PC-9 (cell line): ENCODE measurements around the gene KCNAB2. TPM values are rescaled to one million over a fixed set of nuclear protein-coding genes. Genes with fewer than 3 reads are reported as not detected.

Experiments
- BruUV-seq: library from RNA; stranded (reverse); fragments of 400-500 nt; replicated peaks from 2 replicates; lab custom pipeline; 2021; lab: Mats Ljungman, UMichigan
- CTCF ChIA-PET: fragments of 300-600 bp; sonication (Branson Sonifier 250); formaldehyde crosslinking; loops from one replicate; lab custom pipeline; 2022; ENCODE audit warnings: antibody characterized with exemption; lab: Charles Lee
- POLR2A ChIA-PET: fragments of 300-600 bp; sonication (Branson Sonifier 250); formaldehyde crosslinking; loops from one replicate; lab custom pipeline; 2022; ENCODE audit warnings: antibody characterized with exemption; ENCODE audit not compliant: unreplicated experiment; lab: Charles Lee
- DNase-seq, 2 experiments: peaks; one replicate each; pipeline versions ENCODE4 v3.0.0 to v3.0.0-alpha.2; 2015 to 2022; ENCODE audit warnings: mixed read lengths in 1 of 2
- H2AFZ ChIP-seq: fragments of 200-600 bp; sonication (generic); 2 replicates; pipeline ENCODE4 v1.8.1; 2017; ENCODE audit warnings: antibody characterized with exemption
- H3F3A ChIP-seq: fragments of 200-600 bp; sonication (generic); 2 replicates; pipeline ENCODE4 v1.8.1; 2017; ENCODE audit warnings: antibody characterized with exemption, mild to moderate bottlenecking, low read depth; ENCODE audit not compliant: insufficient read depth
- H3K27ac ChIP-seq: fragments of 200-600 bp; sonication (generic); 2 replicates; pipeline ENCODE4 v1.6.1; 2016; ENCODE audit warnings: mixed run types
- H3K27me3 ChIP-seq: fragments of 200-600 bp; sonication (generic); 2 replicates; pipeline ENCODE4 v1.6.1; 2016; ENCODE audit warnings: low read depth, mixed run types; ENCODE audit not compliant: insufficient read depth
- H3K36me3 ChIP-seq: fragments of 200-600 bp; sonication (generic); 2 replicates; pipeline ENCODE4 v1.6.1; 2016; ENCODE audit warnings: low read depth, mixed run types
- H3K4me1 ChIP-seq: fragments of 200-600 bp; sonication (generic); replicated peaks from 2 replicates; pipeline ENCODE4 v1.6.1; 2016; ENCODE audit warnings: mixed run types; ENCODE audit not compliant: insufficient read depth
- H3K4me2 ChIP-seq: fragments of 200-600 bp; sonication (generic); 2 replicates; pipeline ENCODE4 v1.6.1; 2017; ENCODE audit warnings: mixed run types
- H3K4me3 ChIP-seq: fragments of 200-600 bp; sonication (generic); 2 replicates; pipeline ENCODE4 v1.6.1; 2016; ENCODE audit warnings: mixed run types
- H3K79me2 ChIP-seq: fragments of 200-600 bp; sonication (generic); 2 replicates; pipeline ENCODE4 v1.6.1; 2017; ENCODE audit warnings: low read depth, mixed run types
- H3K9me2 ChIP-seq: fragments of 200-600 bp; sonication (generic); 2 replicates; pipeline ENCODE4 v1.8.1; 2017; ENCODE audit warnings: mild to moderate bottlenecking; ENCODE audit not compliant: insufficient read depth
- H3K9me3 ChIP-seq: fragments of 200-600 bp; sonication (generic); 2 replicates; pipeline ENCODE4 v1.8.1; 2016; ENCODE audit warnings: low read depth; ENCODE audit not compliant: insufficient read depth
- H4K20me1 ChIP-seq: fragments of 200-600 bp; sonication (generic); 2 replicates; pipeline ENCODE4 v1.8.1; 2017; ENCODE audit not compliant: insufficient read depth
- EZH2 ChIP-seq: fragments of 200-600 bp; sonication (generic); IDR thresholded peaks from 2 replicates; pipeline ENCODE4 v1.8.0; 2017; ENCODE audit warnings: antibody characterized with exemption, low read depth
- intact Hi-C: fragments of 100-400 bp; cut with micrococcal nuclease; formaldehyde crosslinking; loops from one replicate; pipeline ENCODE4 v1.10.0; 2022; ENCODE audit not compliant: unreplicated experiment
- total RNA-seq: library from RNA; stranded (reverse); gene quantifications from 2 replicates; pipeline ENCODE4 v1.2.3, GENCODE V29; 2021
- TF ChIP-seq, protein P1 (sequence below): fragments of 200-600 bp; sonication (generic); conservative IDR thresholded peaks from 2 replicates; pipeline ENCODE4 v1.6.1; 2017; ENCODE audit warnings: mixed run types, antibody characterized with exemption, mild to moderate bottlenecking, moderate library complexity

The KCNAB2 gene
- total RNA-seq, 1 experiment from 2014 or later, result 19.6 TPM

GRCh38 chr1:6097824-6098223, 52.1 kb downstream of the KCNAB2 start:
- no peak overlapping the region for H3K4me3 ChIP-seq
- ChIA-PET CTCF (no interaction called here), POLR2A (no interaction called here)
- DNase-seq, result no peak
- no peaks in the 10 kb centered on the region for H3K9me2 ChIP-seq
- H4K20me1 ChIP-seq, result no peaks in the 10 kb centered on the region
- no peaks in the 10 kb centered on the region for H3K4me1 ChIP-seq
- H3K9me3 ChIP-seq, result no peaks in the 10 kb centered on the region
- no peaks in the 10 kb centered on the region for H3K79me2 ChIP-seq
- no TSS peak for BruUV-seq
- no peak for TF ChIP-seq EZH2
- TF ChIP-seq, protein P1, sequence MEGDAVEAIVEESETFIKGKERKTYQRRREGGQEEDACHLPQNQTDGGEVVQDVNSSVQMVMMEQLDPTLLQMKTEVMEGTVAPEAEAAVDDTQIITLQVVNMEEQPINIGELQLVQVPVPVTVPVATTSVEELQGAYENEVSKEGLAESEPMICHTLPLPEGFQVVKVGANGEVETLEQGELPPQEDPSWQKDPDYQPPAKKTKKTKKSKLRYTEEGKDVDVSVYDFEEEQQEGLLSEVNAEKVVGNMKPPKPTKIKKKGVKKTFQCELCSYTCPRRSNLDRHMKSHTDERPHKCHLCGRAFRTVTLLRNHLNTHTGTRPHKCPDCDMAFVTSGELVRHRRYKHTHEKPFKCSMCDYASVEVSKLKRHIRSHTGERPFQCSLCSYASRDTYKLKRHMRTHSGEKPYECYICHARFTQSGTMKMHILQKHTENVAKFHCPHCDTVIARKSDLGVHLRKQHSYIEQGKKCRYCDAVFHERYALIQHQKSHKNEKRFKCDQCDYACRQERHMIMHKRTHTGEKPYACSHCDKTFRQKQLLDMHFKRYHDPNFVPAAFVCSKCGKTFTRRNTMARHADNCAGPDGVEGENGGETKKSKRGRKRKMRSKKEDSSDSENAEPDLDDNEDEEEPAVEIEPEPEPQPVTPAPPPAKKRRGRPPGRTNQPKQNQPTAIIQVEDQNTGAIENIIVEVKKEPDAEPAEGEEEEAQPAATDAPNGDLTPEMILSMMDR, result no peak
- H3K27me3 ChIP-seq, result peaks cover under 1% of the 10 kb centered on the region; the same call in 1 of the 2 replicates
- H2AFZ ChIP-seq, result no peak overlapping the region
- intact Hi-C loops, result loop anchor here (2.0 kb wide), 1 partner anchor 39 kb away; no protein-coding TSS in a partner anchor
- H3K36me3 ChIP-seq, result no peaks in the 10 kb centered on the region
- H3K27ac ChIP-seq, result no peak overlapping the region
- no peak overlapping the region for H3K4me2 ChIP-seq
- H3F3A ChIP-seq, result no peaks in the 10 kb centered on the region

DNA sequence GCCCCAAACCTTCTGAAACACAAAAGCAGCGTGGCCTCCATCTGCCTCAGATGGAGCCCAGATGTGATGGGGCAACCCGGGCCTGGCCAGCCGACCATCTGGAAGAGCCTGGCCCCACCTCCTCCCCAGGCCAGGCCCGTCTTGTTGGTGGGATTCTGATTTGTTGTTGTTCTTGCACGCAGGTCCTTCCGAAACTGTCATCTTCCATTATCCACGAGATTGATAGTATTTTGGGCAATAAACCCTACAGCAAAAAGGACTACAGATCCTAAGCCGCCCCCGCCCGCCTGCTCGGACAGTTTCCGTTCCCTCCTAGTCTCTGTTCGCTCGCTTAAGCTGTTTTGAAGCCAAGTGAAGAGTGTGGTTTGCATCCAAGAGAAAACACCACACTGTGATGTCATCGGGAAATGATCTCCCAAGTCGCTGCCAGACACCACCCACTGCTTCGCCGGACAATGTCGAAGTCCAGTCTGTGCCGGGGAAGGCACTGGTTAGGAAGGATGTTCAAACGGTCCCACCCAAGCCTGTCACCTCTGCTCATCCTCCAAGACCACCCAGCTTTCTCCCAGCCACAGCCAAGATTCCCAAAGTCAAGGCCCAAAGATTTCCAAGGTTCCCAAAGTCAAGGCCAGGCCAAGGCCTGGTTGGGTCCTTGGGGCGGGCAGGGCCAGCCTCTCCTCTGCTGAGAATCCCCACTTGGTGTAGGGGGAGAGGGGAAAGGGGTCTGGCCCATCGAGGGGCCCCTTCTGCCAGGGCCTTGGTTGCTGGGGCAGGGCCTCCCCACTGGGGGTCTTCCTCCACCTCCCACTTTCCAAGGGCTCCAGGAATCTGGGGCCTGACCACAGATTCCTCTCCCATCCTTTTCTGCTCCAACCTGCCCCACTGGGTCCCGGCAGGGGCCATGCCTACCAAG, 52.9 kb downstream of the KCNAB2 start:
- Histone ChIP-seq H2AFZ (no peak overlapping the region), H3K36me3 (no peaks in the 10 kb centered on the region), H4K20me1 (no peaks in the 10 kb centered on the region), H3K4me1 (no peaks in the 10 kb centered on the region), H3K9me2 (no peaks in the 10 kb centered on the region), H3K9me3 (no peaks in the 10 kb centered on the region), H3K4me2 (no peak overlapping the region), H3K27ac (no peak overlapping the region), H3K27me3 (peaks cover 8% of the 10 kb centered on the region; the same call in 1 of the 2 replicates), H3K79me2 (no peaks in the 10 kb centered on the region), H3F3A (no peaks in the 10 kb centered on the region), H3K4me3 (no peak overlapping the region)
- ChIA-PET CTCF (interaction anchor here (0.7 kb wide), 1 partner anchor 125 kb away, joined by 4 read pairs; no protein-coding TSS in a partner anchor), POLR2A (no interaction called here)
- TF ChIP-seq, protein P1, result no peak
- TF ChIP-seq EZH2, result no peak
- intact Hi-C loops, result loop anchor here (2.0 kb wide), 1 partner anchor 40 kb away; no protein-coding TSS in a partner anchor
- DNase-seq, result no peak
- BruUV-seq, result no TSS peak

- Histone ChIP-seq H3K4me3 (no peak overlapping the region), H3K4me2 (no peak overlapping the region), H3K27me3 (peaks cover 13% of the 10 kb centered on the region; the same call in 1 of the 2 replicates), H3F3A (no peaks in the 10 kb centered on the region), H3K36me3 (no peaks in the 10 kb centered on the region), H3K9me2 (no peaks in the 10 kb centered on the region), H3K27ac (no peak overlapping the region), H2AFZ (no peak overlapping the region), H4K20me1 (no peaks in the 10 kb centered on the region), H3K4me1 (no peaks in the 10 kb centered on the region), H3K79me2 (no peaks in the 10 kb centered on the region), H3K9me3 (no peaks in the 10 kb centered on the region)
- DNase-seq, result no peak
- no TSS peak for BruUV-seq
- POLR2A ChIA-PET, result no interaction called here
- TF ChIP-seq, protein P1, result no peak
- no peak for TF ChIP-seq EZH2
- intact Hi-C loops, result loop anchor here (2.0 kb wide), 1 partner anchor 40 kb away; no protein-coding TSS in a partner anchor
- CTCF ChIA-PET, result interaction anchor here (0.7 kb wide), 1 partner anchor 126 kb away, joined by 4 read pairs; no protein-coding TSS in a partner anchor
These were observed 53.6 kb downstream of the KCNAB2 start for GRCh38 chr1:6099297-6099696.
